ENCODE measurements around the gene SLC22A7.

Gene SLC22A7

GRCh38 chr6:43283905-43284304 lies 14.2 kb upstream of the SLC22A7 start:
- no peak for DNase-seq (ENCODE audit: low read depth in 2 of 2)

- no peak for DNase-seq (ENCODE audit: low read depth in 2 of 2)
Observed at GRCh38 chr6:43284991-43285781, 12.9 kb upstream of the SLC22A7 start.

GRCh38 chr6:43285832-43286231 lies 12.2 kb upstream of the SLC22A7 start:
- no peak for DNase-seq (ENCODE audit: low read depth in 2 of 2)

- DNase-seq (ENCODE audit: low read depth in 2 of 2), result no peak
Observed at GRCh38 chr6:43286456-43286979, 11.5 kb upstream of the SLC22A7 start.

DNA sequence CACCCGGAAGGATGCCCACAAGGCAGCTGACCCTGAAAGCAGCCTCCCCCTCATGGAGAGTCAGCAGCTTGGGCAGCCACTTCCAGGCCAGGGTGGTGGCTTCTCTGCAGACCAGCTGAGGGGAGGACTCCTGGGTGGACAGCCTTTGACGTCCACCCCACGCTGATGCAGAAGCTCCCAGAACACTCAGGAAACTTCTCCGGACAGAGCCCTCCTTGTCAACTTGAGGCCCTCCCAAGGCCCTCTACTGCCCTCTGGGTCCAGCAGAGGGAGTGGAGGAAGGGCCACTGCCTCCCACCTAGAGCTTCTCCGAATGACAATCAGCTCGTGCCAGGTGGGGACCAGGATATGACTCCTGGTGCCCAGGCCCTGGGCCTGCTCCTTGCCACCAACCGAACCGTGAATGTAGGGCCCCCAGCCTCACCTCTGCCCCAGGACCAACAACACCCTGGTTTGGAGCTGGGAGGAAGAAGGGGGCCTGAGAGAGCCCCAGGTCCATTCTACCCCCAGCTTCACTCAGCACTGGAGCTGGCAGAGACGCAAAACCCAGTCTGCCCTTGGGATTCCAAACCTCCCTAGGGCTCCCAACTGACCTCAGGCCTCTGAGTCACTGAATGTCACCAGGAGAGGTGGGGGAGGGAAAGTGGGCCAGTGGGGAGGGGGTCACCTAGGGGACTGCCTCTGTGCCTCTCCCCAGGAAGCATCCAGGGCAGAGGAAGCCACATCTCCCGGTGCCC lies 10.9 kb upstream of the SLC22A7 start:
- DNase-seq (ENCODE audit: low read depth in 2 of 2), result no peak

DNA sequence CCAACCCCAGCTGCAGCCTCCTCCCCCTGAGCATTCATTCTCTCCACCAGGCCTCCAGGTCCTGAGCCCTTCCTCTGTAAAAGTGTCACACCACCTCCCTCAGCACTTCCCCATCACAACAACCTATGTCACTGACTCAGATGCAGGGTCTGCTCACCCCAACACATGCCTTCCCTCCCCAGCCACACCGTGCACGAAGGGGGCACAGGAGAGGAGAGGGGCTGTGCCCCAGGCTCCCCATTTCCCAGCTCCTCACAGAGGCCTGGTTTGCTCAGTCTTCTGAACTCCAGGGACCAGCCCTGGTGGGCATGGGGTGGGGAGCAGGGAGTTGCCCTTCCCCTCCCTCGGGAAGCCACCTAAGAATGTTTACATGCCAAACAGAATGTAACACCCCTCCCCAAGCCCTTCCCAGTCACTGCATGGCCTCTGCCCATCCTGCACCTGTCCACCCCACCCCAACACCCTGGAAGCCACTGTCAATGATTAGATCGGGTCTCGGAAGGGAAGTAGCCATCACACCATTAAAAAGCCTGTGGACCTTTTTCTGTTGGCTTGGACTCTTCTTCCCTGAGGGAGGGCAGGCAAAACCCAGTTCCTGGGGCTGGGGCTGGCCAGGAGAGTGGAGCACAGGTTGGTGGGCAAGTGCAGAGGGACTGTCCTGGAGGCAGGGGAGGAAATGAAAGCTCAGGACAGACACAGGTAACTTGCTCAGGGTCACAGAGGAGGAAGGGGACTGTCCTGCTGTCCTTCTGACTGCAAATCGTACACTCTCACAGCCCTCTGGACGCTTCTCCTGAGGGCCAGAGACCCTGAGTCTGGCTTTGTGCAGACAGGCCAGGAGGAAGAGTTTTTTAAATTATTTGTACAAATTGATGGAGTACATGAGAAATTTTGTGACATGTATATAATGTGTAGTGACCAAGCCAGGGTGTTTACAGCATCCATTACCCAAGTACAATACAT lies 10.1 kb upstream of the SLC22A7 start:
- DNase-seq (ENCODE audit: low read depth in 2 of 2), result no peak

- DNase-seq (ENCODE audit: low read depth in 2 of 2), result no peak
Observed at GRCh38 chr6:43290339-43290904, 7.6 kb upstream of the SLC22A7 start.

GRCh38 chr6:43290905-43291355 lies 7.1 kb upstream of the SLC22A7 start:
- DNase-seq (ENCODE audit: low read depth in 2 of 2), result no peak

DNA sequence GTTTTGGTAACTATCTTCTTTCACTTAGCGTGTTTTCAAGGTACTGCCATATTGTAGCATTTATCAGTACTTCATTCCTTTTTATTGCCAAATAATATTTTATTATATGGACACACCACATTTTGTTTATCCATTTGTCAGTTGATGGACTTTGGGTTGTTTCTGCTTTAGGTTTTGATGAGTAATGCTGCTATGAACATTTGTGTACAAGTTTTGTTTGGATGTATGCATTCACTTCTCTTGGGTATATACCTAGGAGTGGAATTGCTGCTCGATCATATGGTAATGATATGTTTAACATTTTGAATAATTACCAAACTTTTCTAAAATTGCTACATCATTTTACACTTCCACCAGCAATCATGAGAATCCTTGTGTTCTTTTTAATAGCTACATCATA lies 6.4 kb upstream of the SLC22A7 start:
- DNase-seq (ENCODE audit: low read depth in 2 of 2), result no peak

DNA sequence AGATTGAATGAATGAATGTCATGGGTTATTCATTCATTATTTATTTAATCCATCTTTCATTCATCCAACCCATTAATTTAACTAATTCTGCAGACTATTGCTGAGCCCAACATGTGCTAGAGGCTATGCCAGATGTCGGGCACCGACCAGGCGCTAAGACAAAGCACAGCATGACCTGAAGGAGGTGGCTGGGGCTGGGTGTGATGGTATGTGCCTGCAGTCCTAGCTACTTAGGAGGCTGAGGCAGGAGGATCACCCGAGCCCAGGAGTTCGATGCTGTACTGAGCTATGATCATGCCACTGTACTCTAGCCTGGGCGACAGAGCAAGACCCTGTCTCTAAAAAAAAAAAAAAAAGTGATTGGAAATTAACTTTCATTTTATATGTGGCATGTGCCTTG lies 5.7 kb upstream of the SLC22A7 start:
- DNase-seq (ENCODE audit: low read depth in 2 of 2), result no peak

GRCh38 chr6:43292763-43293318 lies 5.2 kb upstream of the SLC22A7 start:
- DNase-seq (ENCODE audit: low read depth in 2 of 2), result no peak

DNA sequence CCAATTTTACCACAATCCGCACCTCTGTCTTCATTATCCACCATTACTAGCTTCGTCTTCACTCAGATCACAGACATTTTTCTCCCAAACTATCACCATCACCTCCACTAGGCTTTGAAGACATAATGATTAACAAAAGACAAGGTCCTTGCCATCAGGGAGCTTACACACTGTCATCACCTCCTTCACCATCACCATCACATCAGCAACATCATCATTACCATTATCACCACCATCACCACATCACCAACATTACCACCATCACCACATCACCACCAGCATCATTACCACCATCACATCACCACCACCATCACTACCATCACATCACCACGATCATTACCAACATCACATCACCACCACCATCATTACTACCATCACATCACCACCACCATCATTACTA lies 4.4 kb upstream of the SLC22A7 start:
- no peak for DNase-seq (ENCODE audit: low read depth in 2 of 2)

GRCh38 chr6:43294536-43294935 lies 3.5 kb upstream of the SLC22A7 start:
- DNase-seq (ENCODE audit: low read depth in 2 of 2), result no peak

- no peak for DNase-seq (ENCODE audit: low read depth in 2 of 2)
Observed at GRCh38 chr6:43295456-43295855, 2.6 kb upstream of the SLC22A7 start.

- no peak for DNase-seq (ENCODE audit: low read depth in 2 of 2)
Observed at GRCh38 chr6:43296780-43297497, 1.1 kb upstream of the SLC22A7 start.

- DNase-seq (ENCODE audit: low read depth in 2 of 2), result no peak
Observed at GRCh38 chr6:43298565-43299337, 691 bp downstream of the SLC22A7 start.

DNA sequence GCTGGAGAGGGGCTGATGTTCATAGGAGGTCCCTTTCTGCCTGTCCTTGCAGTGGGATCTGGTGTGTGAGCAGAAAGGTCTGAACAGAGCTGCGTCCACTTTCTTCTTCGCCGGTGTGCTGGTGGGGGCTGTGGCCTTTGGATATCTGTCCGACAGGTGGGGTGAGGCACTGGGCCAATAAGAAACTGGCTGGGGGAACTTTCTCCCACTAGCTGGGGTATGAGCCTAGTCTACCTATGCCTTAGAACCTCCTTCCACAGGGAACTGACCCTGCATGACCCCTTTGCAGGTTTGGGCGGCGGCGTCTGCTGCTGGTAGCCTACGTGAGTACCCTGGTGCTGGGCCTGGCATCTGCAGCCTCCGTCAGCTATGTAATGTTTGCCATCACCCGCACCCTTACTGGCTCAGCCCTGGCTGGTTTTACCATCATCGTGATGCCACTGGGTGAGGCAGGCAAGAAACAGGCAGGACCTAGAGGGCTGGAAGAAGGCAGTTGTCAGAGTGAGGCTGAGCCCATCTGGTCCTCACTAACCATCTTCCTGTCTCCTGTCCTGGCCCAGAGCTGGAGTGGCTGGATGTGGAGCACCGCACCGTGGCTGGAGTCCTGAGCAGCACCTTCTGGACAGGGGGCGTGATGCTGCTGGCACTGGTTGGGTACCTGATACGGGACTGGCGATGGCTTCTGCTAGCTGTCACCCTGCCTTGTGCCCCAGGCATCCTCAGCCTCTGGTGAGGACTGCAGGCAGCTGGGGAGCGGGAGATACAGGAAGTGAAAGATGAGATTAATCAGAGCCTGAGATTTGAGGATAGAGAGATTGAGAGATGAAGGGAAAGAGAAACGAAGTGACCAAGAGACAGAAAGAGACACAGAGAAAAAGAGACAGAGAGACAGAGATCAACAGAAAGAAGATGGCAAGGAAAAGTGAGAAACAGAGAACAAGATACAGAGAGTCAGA lies 1.6 kb downstream of the SLC22A7 start:
- DNase-seq (ENCODE audit: low read depth in 2 of 2), result no peak

GRCh38 chr6:43301081-43301870 lies 3.2 kb downstream of the SLC22A7 start:
- no peak for DNase-seq (ENCODE audit: low read depth in 2 of 2)
